Transverse colon (tissue), 4 donors: ENCODE measurements around the gene RCAN1. TPM values are rescaled to one million over a fixed set of nuclear protein-coding genes. Genes with fewer than 3 reads are reported as not detected.

ENCODE experiments used
- DNase-seq: peaks from one replicate; pipeline ENCODE4 v3.0.0-alpha.2; 2019
- H3K27ac ChIP-seq, 4 donors: fragments of 200-600 bp; sonication (generic); 2 replicates each; pipeline ENCODE4 v1.5.1; 2016 to 2018; ENCODE audit warnings: inconsistent platforms in 4 of 4
- H3K27me3 ChIP-seq: fragments of 200-600 bp; sonication (generic); 2 replicates; pipeline ENCODE4 v1.5.1; 2017; ENCODE audit warnings: inconsistent platforms
- H3K36me3 ChIP-seq, 4 donors: fragments of 200-600 bp; sonication (generic); 2 replicates each; pipeline ENCODE4 v1.5.1; 2017 to 2019; ENCODE audit warnings: inconsistent platforms in 4 of 4
- H3K4me1 ChIP-seq, 4 donors: fragments of 200-600 bp; sonication (generic); 2 replicates each; pipeline ENCODE4 v1.5.1; 2017 to 2020; ENCODE audit warnings: inconsistent platforms in 4 of 4
- H3K4me3 ChIP-seq, 4 donors: fragments of 200-600 bp; sonication (generic); 1 replicate in 1 of 4; 2 replicates in 3 of 4; pipeline versions ENCODE4 v1.5.1 to v1.6.1; 2017 to 2019; ENCODE audit warnings: inconsistent platforms in 4 of 4
- H3K9me3 ChIP-seq, 2 donors: fragments of 200-600 bp; sonication (generic); 2 replicates each; pipeline ENCODE4 v1.5.1; 2017 to 2019; ENCODE audit warnings: inconsistent platforms in 2 of 2
- CTCF ChIP-seq, 5 experiments: fragments of 200-600 bp in 3 of 5; fragments of 450-650 bp in 2 of 5; sonication (generic) in 3 of 5; IDR thresholded peaks; 1 replicate in 2 of 5; 2 replicates in 3 of 5; pipeline ENCODE4 v1.5.1; 2016 to 2017; ENCODE audit warnings: antibody characterized with exemption in 5 of 5, inconsistent platforms in 3 of 5, mild to moderate bottlenecking in 2 of 5, moderate library complexity in 1 of 5
- EP300 ChIP-seq: sonication (generic); formaldehyde crosslinking; IDR thresholded peaks from one replicate; pipeline ENCODE4 v1.6.1; 2017; ENCODE audit warnings: antibody characterized with exemption, low read depth
- POLR2A ChIP-seq: fragments of 450-650 bp; IDR thresholded peaks from one replicate; pipeline ENCODE4 v1.6.1; 2016; ENCODE audit warnings: antibody characterized with exemption, mild to moderate bottlenecking, moderate library complexity
- POLR2AphosphoS5 ChIP-seq, 3 donors: sonication (generic); formaldehyde crosslinking; IDR thresholded peaks; one replicate each; pipeline ENCODE4 v1.6.1; 2016; ENCODE audit warnings: antibody characterized with exemption in 3 of 3
- WGBS, 2 donors: methylation state at CpG; one replicate each; pipeline ENCODE4 v1.1.5; 2018; ENCODE audit warnings: low coverage in 1 of 2; 5-methylcytosine and 5-hydroxymethylcytosine counted together
- in situ Hi-C, 4 donors: fragments of 200-750 bp; cut with MboI; loops; one replicate each; pipeline versions ENCODE4 v1.15.0 to v1.15.1; 2017; ENCODE audit warnings: low sequenced_read_pairs in 3 of 4, low pct_ligation_motif_present in 1 of 4, low pct_unique_long_range_greater_than_20kb in 1 of 4
- intact Hi-C: fragments of 100-400 bp; cut with DNase I; formaldehyde crosslinking; loops from one replicate; pipeline ENCODE4 v1.15.1; 2023; ENCODE audit warnings: low total_unique reads
- total RNA-seq, 4 donors: library from RNA; depleted of rRNA; stranded (reverse); fragments of >200 nt; gene quantifications; one replicate each; pipeline ENCODE4 v1.1.0, GENCODE V29; 2016

RCAN1 gene
- total RNA-seq, 4 donors from 2014 or later = 39.5 to 68.8 (median 57.8) TPM

GRCh38 chr21:34636961-34637360 lies 22.0 kb upstream of the RCAN1 start:
- intact Hi-C loops = no loop called here
- in situ Hi-C loops = loop anchor here in 1 of 4 donors (25.0 kb wide), 1 partner anchor 725 kb away; the partner anchor contains the start of gene ATP5PO

DNA sequence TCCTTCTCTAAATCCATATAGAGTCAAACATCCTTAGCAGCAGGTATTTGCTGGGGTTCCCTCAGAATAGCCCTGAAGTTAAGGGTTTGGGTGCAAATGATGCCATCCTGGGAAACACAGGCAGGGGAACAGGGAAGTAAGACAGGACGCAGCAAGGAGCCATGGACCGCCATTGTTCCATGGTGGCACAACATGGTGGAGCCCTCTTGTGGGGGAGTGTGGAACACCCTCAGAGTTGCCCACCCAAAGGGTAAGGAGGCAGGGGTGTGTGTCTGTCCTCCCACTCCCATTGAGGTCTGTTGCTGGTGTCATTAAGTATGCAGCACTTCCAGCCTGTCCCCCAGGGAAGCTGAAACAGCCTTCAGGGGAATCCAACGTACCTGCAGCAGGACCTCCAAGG lies 20.4 kb upstream of the RCAN1 start:
- no peaks in the 10 kb centered on the region for H3K36me3 ChIP-seq

More at GRCh38 chr21:34636961-34637360, 22.0 kb upstream of the RCAN1 start:
- H3K4me1 ChIP-seq = peaks cover 0 to 3% (median 0%) of the 10 kb centered on the region in 4 donors
- no peak for DNase-seq
- H3K36me3 ChIP-seq = no peaks in the 10 kb centered on the region
- TF ChIP-seq POLR2AphosphoS5 (IDR thresholded peaks at IDR 0.05) (no peak), CTCF (IDR thresholded peaks at IDR 0.05) (no peak), POLR2A (no peak), EP300 (no peak)
- H3K27me3 ChIP-seq = no peaks in the 10 kb centered on the region
- H3K9me3 ChIP-seq = no peaks in the 10 kb centered on the region
- no peak overlapping the region for H3K27ac ChIP-seq
- 89% methylated on average over 3 of the region's 3 CpGs; no CpG with 5 or more reads in 1 of the 2 donors for WGBS, 2 donors
- H3K4me3 ChIP-seq = no peak overlapping the region

DNA sequence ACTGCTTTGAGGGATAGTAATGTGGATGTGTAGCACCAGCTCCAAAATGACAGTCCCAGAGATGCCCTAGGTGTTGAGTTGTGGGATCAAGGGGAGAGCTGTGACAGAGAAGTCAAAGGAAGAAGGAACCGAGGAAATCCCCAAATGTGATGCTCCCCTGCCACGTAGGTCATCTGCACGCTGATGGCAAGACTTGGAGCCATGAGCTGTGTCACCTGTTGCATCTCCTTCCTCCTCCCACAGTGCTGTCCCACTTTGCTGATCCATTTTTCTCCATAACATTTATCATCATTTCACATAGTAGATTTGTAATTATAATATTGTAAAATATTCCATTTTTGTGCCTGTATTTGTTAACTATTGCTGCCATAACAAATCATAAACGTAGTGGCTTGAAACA lies 17.6 kb upstream of the RCAN1 start:
- Histone ChIP-seq H3K36me3 (no peaks in the 10 kb centered on the region), H3K4me3 (no peak overlapping the region), H3K4me1 (no peaks in the 10 kb centered on the region), H3K9me3 (no peaks in the 10 kb centered on the region), H3K27me3 (no peaks in the 10 kb centered on the region), H3K27ac (no peak overlapping the region)
- TF ChIP-seq POLR2A = no peak
- no peak for TF ChIP-seq EP300
- no peak for TF ChIP-seq POLR2AphosphoS5 (IDR thresholded peaks at IDR 0.05)
- 54 to 88% methylated on average over 2 to 4 of the region's 4 CpGs for WGBS, 2 donors
- no peak for DNase-seq
- in situ Hi-C loops = loop anchor here in 1 of 4 donors (25.0 kb wide), 1 partner anchor 720 kb away; the partner anchor contains the start of gene ATP5PO
- intact Hi-C loops = no loop called here

More for the DNA sequence above, 20.4 kb upstream of the RCAN1 start:
- H3K9me3 ChIP-seq = no peaks in the 10 kb centered on the region
- no peaks in the 10 kb centered on the region for H3K27me3 ChIP-seq
- in situ Hi-C loops = loop anchor here in 1 of 4 donors (25.0 kb wide), 1 partner anchor 723 kb away; the partner anchor contains the start of gene ATP5PO
- intact Hi-C loops = no loop called here
- DNase-seq = no peak
- 65 to 100% methylated on average over 1 to 3 of the region's 3 CpGs for WGBS, 2 donors
- TF ChIP-seq CTCF (IDR thresholded peaks at IDR 0.05) (peak in 1 of 5 experiments; percentile 6), EP300 (no peak), POLR2AphosphoS5 (IDR thresholded peaks at IDR 0.05) (no peak), POLR2A (no peak)
- H3K4me3 ChIP-seq = no peak overlapping the region
- no peaks in the 10 kb centered on the region for H3K4me1 ChIP-seq
- H3K27ac ChIP-seq = no peak overlapping the region

- no peak for DNase-seq
- in situ Hi-C loops (loop anchor here in 1 of 4 donors (25.0 kb wide), 1 partner anchor 718 kb away; the partner anchor contains the start of gene ATP5PO), intact Hi-C loops (no loop called here)
- Histone ChIP-seq H3K27me3 (no peaks in the 10 kb centered on the region), H3K4me3 (no peak overlapping the region), H3K36me3 (no peaks in the 10 kb centered on the region), H3K9me3 (no peaks in the 10 kb centered on the region), H3K27ac (no peak overlapping the region), H3K4me1 (no peaks in the 10 kb centered on the region)
- 11 to 15% methylated on average over 5 to 6 of the region's 6 CpGs for WGBS, 2 donors
- no peak for TF ChIP-seq POLR2A
- peak; percentile 79 to 86 (median 80) for TF ChIP-seq CTCF (IDR thresholded peaks at IDR 0.05)
Measured at GRCh38 chr21:34630536-34631143, 15.7 kb upstream of the RCAN1 start.
